ENCODE measurements around the gene SMIM12.
"Not testable (repeated sequence)": the region's sequence is repeated elsewhere in the genome, so short reads cannot be mapped to it uniquely, and the experiment has no call there.

Gene SMIM12

DNA sequence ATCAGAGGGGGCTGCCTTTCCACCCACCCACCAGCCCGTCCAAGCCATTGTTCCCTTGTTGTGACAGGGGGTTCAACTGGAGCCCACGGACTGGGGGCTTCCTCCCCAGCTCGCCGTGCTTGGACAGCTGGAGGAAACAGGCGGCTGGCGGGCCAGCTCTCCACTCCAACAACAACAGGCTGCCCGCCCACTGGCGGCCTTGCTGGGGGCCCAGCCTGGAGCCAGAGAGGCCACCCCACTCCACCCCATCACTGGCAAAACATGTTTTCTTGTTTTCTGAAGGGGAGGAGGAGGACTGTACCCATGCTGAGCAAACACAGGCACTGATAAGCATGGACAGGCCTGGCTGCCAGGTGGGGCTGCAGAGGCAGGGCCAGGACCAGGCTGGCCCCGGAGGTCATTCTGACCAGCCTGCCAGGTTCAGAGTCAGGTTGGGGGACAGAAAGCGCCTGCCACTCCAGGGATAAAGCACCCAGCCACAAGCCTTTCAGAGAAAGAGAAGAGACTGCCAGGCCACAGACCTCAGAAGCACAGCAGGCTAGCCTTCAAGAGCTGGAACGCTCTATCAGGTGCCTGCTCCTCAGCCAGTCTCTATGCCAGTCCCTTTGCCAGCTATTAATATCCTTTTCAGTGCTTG is 34.0 kb downstream of the SMIM12 start:
- no peaks in the 10 kb centered on the region for H3K79me2 ChIP-seq (ENCODE audit: insufficient read depth, low read length)
- H3F3A ChIP-seq (ENCODE audit: insufficient read depth, low read length), result no peaks in the 10 kb centered on the region
- no peaks in the 10 kb centered on the region for H3K27me3 ChIP-seq (ENCODE audit: insufficient read depth, low read length)
- H2AFZ ChIP-seq (ENCODE audit: low read length), result no peak overlapping the region
- no peaks in the 10 kb centered on the region for H3K36me3 ChIP-seq (ENCODE audit: insufficient read depth, low read length)
- no peak overlapping the region for H3K9ac ChIP-seq (ENCODE audit: low read length)
- H3K4me1 ChIP-seq (ENCODE audit: insufficient read depth, low read length, severe bottlenecking), result no peaks in the 10 kb centered on the region
- no peaks in the 10 kb centered on the region for H4K20me1 ChIP-seq (ENCODE audit: insufficient read depth, low read length)
- H3K4me2 ChIP-seq (ENCODE audit: low read length), result no peak overlapping the region
- no peaks in the 10 kb centered on the region for H3K9me3 ChIP-seq (ENCODE audit: low read length)
- no peak overlapping the region for H3K27ac ChIP-seq (ENCODE audit: low read depth, low read length, poor library complexity, severe bottlenecking)
- TF ChIP-seq EZH2 (IDR thresholded peaks at IDR 0.05; ENCODE audit: borderline replicate concordance, low read length), result no peak
- TF ChIP-seq, protein P1, sequence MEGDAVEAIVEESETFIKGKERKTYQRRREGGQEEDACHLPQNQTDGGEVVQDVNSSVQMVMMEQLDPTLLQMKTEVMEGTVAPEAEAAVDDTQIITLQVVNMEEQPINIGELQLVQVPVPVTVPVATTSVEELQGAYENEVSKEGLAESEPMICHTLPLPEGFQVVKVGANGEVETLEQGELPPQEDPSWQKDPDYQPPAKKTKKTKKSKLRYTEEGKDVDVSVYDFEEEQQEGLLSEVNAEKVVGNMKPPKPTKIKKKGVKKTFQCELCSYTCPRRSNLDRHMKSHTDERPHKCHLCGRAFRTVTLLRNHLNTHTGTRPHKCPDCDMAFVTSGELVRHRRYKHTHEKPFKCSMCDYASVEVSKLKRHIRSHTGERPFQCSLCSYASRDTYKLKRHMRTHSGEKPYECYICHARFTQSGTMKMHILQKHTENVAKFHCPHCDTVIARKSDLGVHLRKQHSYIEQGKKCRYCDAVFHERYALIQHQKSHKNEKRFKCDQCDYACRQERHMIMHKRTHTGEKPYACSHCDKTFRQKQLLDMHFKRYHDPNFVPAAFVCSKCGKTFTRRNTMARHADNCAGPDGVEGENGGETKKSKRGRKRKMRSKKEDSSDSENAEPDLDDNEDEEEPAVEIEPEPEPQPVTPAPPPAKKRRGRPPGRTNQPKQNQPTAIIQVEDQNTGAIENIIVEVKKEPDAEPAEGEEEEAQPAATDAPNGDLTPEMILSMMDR (IDR thresholded peaks at IDR 0.05; ENCODE audit: low read length), result no peak
- no peaks in the 10 kb centered on the region for H3K9me2 ChIP-seq (ENCODE audit: low read depth, low read length)
- no peak overlapping the region for H3K4me3 ChIP-seq (ENCODE audit: low read depth, low read length, poor library complexity, severe bottlenecking)

DNA sequence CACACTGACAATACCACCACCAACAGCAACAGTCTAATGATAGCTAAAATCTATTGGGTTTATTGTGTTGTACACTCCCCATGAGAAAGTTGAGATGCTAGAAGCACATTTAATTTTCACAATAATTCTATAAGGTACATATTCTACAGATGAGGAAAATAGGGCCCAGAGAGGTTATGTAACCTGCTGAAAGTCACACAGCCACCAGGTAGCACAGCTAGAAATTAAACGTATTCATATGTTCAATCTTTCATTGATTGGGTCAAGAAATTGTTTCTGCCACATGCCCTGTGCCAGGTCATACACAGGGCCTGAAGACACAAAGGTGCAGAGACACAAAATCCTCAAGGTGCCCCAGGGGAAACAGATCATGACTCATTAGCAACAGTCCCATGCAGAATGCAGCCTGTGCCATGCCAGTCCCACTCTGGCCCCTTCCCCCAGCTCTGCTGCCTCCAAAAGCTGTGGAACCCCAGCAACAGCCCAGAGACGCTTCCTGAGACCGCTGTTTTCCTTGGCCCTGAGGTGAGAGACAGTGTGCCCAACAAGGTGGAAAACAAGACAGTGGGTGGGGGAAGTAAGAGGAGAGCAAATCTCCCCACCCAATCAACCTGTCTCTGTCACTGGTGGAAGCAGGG is 34.6 kb downstream of the SMIM12 start:
- Histone ChIP-seq H3K9ac (ENCODE audit: low read length) (no peak overlapping the region), H3K27ac (ENCODE audit: low read depth, low read length, poor library complexity, severe bottlenecking) (no peak overlapping the region), H3F3A (ENCODE audit: insufficient read depth, low read length) (no peaks in the 10 kb centered on the region), H3K9me2 (ENCODE audit: low read depth, low read length) (no peaks in the 10 kb centered on the region), H3K9me3 (ENCODE audit: low read length) (no peaks in the 10 kb centered on the region), H2AFZ (ENCODE audit: low read length) (no peak overlapping the region), H3K4me3 (ENCODE audit: low read depth, low read length, poor library complexity, severe bottlenecking) (no peak overlapping the region), H3K27me3 (ENCODE audit: insufficient read depth, low read length) (no peaks in the 10 kb centered on the region), H3K4me2 (ENCODE audit: low read length) (no peak overlapping the region), H3K4me1 (ENCODE audit: insufficient read depth, low read length, severe bottlenecking) (no peaks in the 10 kb centered on the region), H3K79me2 (ENCODE audit: insufficient read depth, low read length) (no peaks in the 10 kb centered on the region), H3K36me3 (ENCODE audit: insufficient read depth, low read length) (no peaks in the 10 kb centered on the region), H4K20me1 (ENCODE audit: insufficient read depth, low read length) (no peaks in the 10 kb centered on the region)
- no peak for TF ChIP-seq EZH2 (IDR thresholded peaks at IDR 0.05; ENCODE audit: borderline replicate concordance, low read length)
- TF ChIP-seq, protein P1 (IDR thresholded peaks at IDR 0.05; ENCODE audit: low read length), result no peak

DNA sequence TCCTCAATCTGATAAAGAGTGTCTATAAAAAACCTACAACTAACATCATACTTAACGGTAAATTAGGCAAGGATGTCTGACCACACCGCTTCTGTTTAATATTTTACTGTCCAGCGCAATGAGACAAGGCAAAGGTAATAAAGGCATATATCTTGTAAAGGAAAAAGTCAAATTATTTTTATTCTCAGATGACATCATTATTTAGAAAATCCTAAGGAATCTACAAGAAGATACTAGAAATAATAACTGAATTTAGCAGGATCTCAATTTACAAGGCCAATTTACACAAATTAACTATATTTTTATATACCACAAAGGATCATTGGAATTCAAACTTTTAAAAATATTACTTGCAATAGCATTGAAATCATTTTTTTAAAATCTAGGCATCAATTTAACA is 37.3 kb downstream of the SMIM12 start:
- no peak for TF ChIP-seq EZH2 (IDR thresholded peaks at IDR 0.05; ENCODE audit: borderline replicate concordance, low read length)
- TF ChIP-seq, protein P1 (IDR thresholded peaks at IDR 0.05; ENCODE audit: low read length), result no peak
- Histone ChIP-seq H4K20me1 (ENCODE audit: insufficient read depth, low read length) (no peaks in the 10 kb centered on the region), H3K79me2 (ENCODE audit: insufficient read depth, low read length) (no peaks in the 10 kb centered on the region), H3F3A (ENCODE audit: insufficient read depth, low read length) (no peaks in the 10 kb centered on the region), H3K27ac (ENCODE audit: low read depth, low read length, poor library complexity, severe bottlenecking) (no peak overlapping the region), H3K9me2 (ENCODE audit: low read depth, low read length) (no peaks in the 10 kb centered on the region), H3K27me3 (ENCODE audit: insufficient read depth, low read length) (no peaks in the 10 kb centered on the region), H3K4me2 (ENCODE audit: low read length) (no peak overlapping the region), H3K9ac (ENCODE audit: low read length) (no peak overlapping the region), H3K4me3 (ENCODE audit: low read depth, low read length, poor library complexity, severe bottlenecking) (no peak overlapping the region), H3K4me1 (ENCODE audit: insufficient read depth, low read length, severe bottlenecking) (no peaks in the 10 kb centered on the region), H2AFZ (ENCODE audit: low read length) (no peak overlapping the region), H3K36me3 (ENCODE audit: insufficient read depth, low read length) (no peaks in the 10 kb centered on the region), H3K9me3 (ENCODE audit: low read length) (no peaks in the 10 kb centered on the region)

- H3K9me3 ChIP-seq (ENCODE audit: low read length); H3K4me1 ChIP-seq (ENCODE audit: insufficient read depth, low read length, severe bottlenecking); H3K79me2 ChIP-seq (ENCODE audit: insufficient read depth, low read length); H3K4me2 ChIP-seq (ENCODE audit: low read length); H3F3A ChIP-seq (ENCODE audit: insufficient read depth, low read length); H3K27ac ChIP-seq (ENCODE audit: low read depth, low read length, poor library complexity, severe bottlenecking); H4K20me1 ChIP-seq (ENCODE audit: insufficient read depth, low read length); H3K9me2 ChIP-seq (ENCODE audit: low read depth, low read length); H3K36me3 ChIP-seq (ENCODE audit: insufficient read depth, low read length); H3K4me3 ChIP-seq (ENCODE audit: low read depth, low read length, poor library complexity, severe bottlenecking); H3K9ac ChIP-seq (ENCODE audit: low read length); H2AFZ ChIP-seq (ENCODE audit: low read length); H3K27me3 ChIP-seq (ENCODE audit: insufficient read depth, low read length): not testable (repeated sequence)
These were observed 40.7 kb downstream of the SMIM12 start for GRCh38 chr1:34818862-34819261.
